Sigmoid colon (tissue), 4 donors: ENCODE measurements around the gene GPD2.

Experiments
- CTCF ChIP-seq, 4 experiments: fragments of 450-650 bp in 3 of 4; fragments of 200-600 bp in 1 of 4; IDR thresholded peaks; one replicate each; pipeline ENCODE4 v1.5.1; 2016 to 2019; ENCODE audit warnings: antibody characterized with exemption in 4 of 4, mild to moderate bottlenecking in 3 of 4, moderate library complexity in 2 of 4
- EP300 ChIP-seq, 4 donors: sonication (generic); formaldehyde crosslinking; IDR thresholded peaks; one replicate each; pipeline ENCODE4 v1.6.1; 2017; ENCODE audit warnings: antibody characterized with exemption in 4 of 4
- POLR2A ChIP-seq, 2 donors: fragments of 450-650 bp; IDR thresholded peaks; one replicate each; pipeline ENCODE4 v1.6.1; 2016; ENCODE audit warnings: antibody characterized with exemption in 2 of 2, mild to moderate bottlenecking in 2 of 2, moderate library complexity in 2 of 2

DNA sequence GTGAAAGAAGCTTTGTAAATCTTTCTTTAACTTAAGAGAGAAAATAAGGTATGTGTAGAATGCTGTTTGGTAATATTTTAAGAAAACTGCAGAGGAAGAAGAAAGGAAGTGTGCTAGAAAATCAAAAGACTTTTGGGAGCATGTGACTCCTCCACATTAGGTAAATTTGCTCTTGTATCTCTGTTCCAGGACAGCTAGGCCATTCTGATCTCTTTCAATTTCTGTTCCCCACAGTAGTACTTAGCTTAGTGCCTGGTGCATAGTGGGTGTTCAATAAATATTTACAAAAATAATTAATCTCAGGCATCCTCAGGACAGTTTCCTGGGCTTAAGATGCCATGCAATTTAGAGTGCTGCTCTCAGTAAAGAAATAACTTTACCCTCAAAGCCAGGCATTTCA lies 105.0 kb downstream of the GPD2 start:
- TF ChIP-seq CTCF (IDR thresholded peaks at IDR 0.05) (no peak), POLR2A (IDR thresholded peaks at IDR 0.05) (no peak), EP300 (IDR thresholded peaks at IDR 0.05) (no peak)
